Suprapubic skin (tissue), 3 donors: ENCODE results near the gene DCTN2.

Experiments
- EP300 ChIP-seq: sonication (generic); formaldehyde crosslinking; IDR thresholded peaks from one replicate; pipeline ENCODE4 v1.6.1; 2017; ENCODE audit warnings: antibody characterized with exemption
- POLR2A ChIP-seq, 2 donors: fragments of 450-650 bp; IDR thresholded peaks; one replicate each; pipeline ENCODE4 v1.6.1; 2017; ENCODE audit warnings: antibody characterized with exemption in 2 of 2, mild to moderate bottlenecking in 2 of 2, moderate library complexity in 2 of 2
- TF ChIP-seq, protein P1 (sequence below), 2 donors: fragments of 200-600 bp in 1 of 2; fragments of 450-650 bp in 1 of 2; sonication (generic) in 1 of 2; IDR thresholded peaks; one replicate each; pipeline ENCODE4 v1.5.1; 2016 to 2019; ENCODE audit warnings: antibody characterized with exemption in 2 of 2, mild to moderate bottlenecking in 1 of 2, moderate library complexity in 1 of 2

DNA sequence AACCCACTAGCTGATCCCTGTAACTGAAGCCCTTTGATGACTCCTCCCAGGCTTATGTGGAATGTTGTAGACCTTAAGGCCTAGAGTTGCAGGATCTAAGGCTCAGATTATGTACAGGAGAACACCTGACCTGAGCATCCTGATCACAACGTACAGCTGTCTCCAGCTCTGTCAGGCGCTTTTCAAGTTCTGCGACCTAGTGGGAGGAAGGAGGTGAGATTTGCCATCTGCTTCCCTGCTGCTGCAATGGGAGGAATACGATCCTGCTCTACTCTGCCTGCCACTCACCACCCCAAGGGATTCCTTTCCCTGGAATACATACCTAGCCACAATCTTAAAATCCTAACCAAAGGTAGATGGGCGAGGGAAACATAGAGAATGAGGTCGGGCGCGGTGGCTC lies 13.9 kb downstream of the DCTN2 start:
- TF ChIP-seq POLR2A (IDR thresholded peaks at IDR 0.05): no peak
- TF ChIP-seq, protein P1, sequence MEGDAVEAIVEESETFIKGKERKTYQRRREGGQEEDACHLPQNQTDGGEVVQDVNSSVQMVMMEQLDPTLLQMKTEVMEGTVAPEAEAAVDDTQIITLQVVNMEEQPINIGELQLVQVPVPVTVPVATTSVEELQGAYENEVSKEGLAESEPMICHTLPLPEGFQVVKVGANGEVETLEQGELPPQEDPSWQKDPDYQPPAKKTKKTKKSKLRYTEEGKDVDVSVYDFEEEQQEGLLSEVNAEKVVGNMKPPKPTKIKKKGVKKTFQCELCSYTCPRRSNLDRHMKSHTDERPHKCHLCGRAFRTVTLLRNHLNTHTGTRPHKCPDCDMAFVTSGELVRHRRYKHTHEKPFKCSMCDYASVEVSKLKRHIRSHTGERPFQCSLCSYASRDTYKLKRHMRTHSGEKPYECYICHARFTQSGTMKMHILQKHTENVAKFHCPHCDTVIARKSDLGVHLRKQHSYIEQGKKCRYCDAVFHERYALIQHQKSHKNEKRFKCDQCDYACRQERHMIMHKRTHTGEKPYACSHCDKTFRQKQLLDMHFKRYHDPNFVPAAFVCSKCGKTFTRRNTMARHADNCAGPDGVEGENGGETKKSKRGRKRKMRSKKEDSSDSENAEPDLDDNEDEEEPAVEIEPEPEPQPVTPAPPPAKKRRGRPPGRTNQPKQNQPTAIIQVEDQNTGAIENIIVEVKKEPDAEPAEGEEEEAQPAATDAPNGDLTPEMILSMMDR (IDR thresholded peaks at IDR 0.05): no peak
- TF ChIP-seq EP300: no peak
